ENCODE results near the gene FYN.

GRCh38 chr6:111844921-111845320 lies 28.3 kb downstream of the FYN start:
- no peak for TF ChIP-seq MAX (IDR thresholded peaks at IDR 0.05)
- no peak for TF ChIP-seq EP300 (IDR thresholded peaks at IDR 0.05)
- no peak for TF ChIP-seq HMGXB4 (CRISPR knock-in tag; IDR thresholded peaks at IDR 0.05; ENCODE audit: borderline replicate concordance)
- TF ChIP-seq, protein P1, sequence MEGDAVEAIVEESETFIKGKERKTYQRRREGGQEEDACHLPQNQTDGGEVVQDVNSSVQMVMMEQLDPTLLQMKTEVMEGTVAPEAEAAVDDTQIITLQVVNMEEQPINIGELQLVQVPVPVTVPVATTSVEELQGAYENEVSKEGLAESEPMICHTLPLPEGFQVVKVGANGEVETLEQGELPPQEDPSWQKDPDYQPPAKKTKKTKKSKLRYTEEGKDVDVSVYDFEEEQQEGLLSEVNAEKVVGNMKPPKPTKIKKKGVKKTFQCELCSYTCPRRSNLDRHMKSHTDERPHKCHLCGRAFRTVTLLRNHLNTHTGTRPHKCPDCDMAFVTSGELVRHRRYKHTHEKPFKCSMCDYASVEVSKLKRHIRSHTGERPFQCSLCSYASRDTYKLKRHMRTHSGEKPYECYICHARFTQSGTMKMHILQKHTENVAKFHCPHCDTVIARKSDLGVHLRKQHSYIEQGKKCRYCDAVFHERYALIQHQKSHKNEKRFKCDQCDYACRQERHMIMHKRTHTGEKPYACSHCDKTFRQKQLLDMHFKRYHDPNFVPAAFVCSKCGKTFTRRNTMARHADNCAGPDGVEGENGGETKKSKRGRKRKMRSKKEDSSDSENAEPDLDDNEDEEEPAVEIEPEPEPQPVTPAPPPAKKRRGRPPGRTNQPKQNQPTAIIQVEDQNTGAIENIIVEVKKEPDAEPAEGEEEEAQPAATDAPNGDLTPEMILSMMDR (IDR thresholded peaks at IDR 0.05) = no peak
